ENCODE data around the gene PDXK.

DNA sequence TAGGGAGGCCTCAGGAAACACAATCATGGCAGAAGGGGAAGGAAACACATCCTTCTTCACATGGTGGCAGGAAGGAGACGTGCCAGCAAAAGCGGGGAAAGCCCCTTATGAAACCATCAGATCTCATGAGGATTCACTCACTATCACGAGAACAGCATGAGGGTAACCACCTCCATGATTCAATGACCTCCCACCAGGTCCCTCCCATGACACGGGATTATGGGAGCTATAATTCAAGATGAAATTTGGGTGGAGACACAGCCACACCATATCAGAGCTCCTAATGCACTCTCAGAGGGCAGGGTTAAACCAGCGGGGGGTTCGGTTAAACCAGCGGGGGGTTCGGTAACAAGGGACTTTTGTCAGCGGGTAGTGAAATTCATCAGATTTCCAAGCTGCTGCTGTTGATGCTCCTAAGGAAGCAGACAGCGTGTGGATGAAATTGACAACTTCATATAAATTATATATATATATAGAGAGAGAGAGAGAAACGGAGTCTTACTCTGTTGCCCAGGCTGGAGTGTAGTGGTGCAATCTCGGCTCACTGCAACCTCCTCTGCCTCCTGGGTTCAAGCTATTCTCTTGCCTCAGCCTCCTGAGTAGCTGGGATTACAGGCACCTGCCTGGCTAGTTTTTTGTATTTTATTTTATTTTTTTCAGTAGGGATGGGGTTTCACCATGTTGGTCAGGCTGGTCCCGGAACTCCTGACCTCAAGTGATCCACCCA, 52.9 kb downstream of the PDXK start:
- no peak for TF ChIP-seq FOXM1 (IDR thresholded peaks at IDR 0.05; ENCODE audit: borderline replicate concordance, low read depth)
- TF ChIP-seq TAF1 (IDR thresholded peaks at IDR 0.05; ENCODE audit: low read depth): no peak
- no peak for TF ChIP-seq CEBPB (IDR thresholded peaks at IDR 0.05)
- TF ChIP-seq EP300 (IDR thresholded peaks at IDR 0.05; ENCODE audit: borderline replicate concordance): no peak
- TF ChIP-seq NFIC (IDR thresholded peaks at IDR 0.05): no peak
- TF ChIP-seq RAD21 (IDR thresholded peaks at IDR 0.05; ENCODE audit: low read depth): no peak
- TF ChIP-seq TEAD4 (IDR thresholded peaks at IDR 0.05): no peak
- TF ChIP-seq YY1 (IDR thresholded peaks at IDR 0.05; ENCODE audit: low read depth): no peak
- TF ChIP-seq, protein P1, sequence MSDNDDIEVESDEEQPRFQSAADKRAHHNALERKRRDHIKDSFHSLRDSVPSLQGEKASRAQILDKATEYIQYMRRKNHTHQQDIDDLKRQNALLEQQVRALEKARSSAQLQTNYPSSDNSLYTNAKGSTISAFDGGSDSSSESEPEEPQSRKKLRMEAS (IDR thresholded peaks at IDR 0.05): no peak
- TF ChIP-seq TCF12 (IDR thresholded peaks at IDR 0.05; ENCODE audit: low read depth): no peak
- no peak for TF ChIP-seq ZBTB7A (IDR thresholded peaks at IDR 0.05; ENCODE audit: low read depth)
- TF ChIP-seq, protein P2, sequence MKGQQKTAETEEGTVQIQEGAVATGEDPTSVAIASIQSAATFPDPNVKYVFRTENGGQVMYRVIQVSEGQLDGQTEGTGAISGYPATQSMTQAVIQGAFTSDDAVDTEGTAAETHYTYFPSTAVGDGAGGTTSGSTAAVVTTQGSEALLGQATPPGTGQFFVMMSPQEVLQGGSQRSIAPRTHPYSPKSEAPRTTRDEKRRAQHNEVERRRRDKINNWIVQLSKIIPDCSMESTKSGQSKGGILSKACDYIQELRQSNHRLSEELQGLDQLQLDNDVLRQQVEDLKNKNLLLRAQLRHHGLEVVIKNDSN (IDR thresholded peaks at IDR 0.05): no peak

Data from Ishikawa (cell line).